DMS53 treated with DMSO at 0.1 percent for 48 hours (cell line): ENCODE data around the gene KAZN.
"Not testable (repeated sequence)": the region's sequence is repeated elsewhere in the genome, so short reads cannot be mapped to it uniquely, and the experiment has no call there.

Experiments
- DNase-seq: peaks from one replicate; lab custom pipeline; 2025; ENCODE audit not compliant: unreplicated experiment; lab: John Stamatoyannopoulos, UW

Gene KAZN

GRCh38 chr1:14598498-14599182, at the start of gene KAZN:
KAZN (plus strand) TSS chr1:14598685.
- DNase-seq, result no peak

GRCh38 chr1:14549897-14550620, 48.4 kb upstream of the KAZN start:
- no peak for DNase-seq

DNA sequence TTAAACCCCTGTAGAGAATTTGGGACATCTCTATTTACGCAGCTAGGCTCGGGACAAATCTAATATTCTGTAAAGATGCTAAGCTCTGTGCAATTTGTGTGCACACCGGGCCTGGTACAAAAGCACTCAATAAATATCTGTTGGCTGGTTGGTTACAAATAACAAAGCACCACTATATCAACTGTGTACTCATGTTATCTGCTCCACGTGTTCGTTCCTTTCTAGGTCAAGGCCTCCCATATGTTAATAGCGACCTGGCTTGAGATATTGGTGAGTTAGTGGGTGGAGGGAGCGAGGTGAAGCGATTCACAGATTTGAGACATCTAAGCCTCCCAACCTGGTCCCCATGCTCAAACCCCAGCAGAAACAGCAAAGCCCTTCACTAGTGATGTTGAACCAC, 47.1 kb upstream of the KAZN start:
- no peak for DNase-seq

GRCh38 chr1:14552246-14552965, 46.1 kb upstream of the KAZN start:
- no peak for DNase-seq

DNA sequence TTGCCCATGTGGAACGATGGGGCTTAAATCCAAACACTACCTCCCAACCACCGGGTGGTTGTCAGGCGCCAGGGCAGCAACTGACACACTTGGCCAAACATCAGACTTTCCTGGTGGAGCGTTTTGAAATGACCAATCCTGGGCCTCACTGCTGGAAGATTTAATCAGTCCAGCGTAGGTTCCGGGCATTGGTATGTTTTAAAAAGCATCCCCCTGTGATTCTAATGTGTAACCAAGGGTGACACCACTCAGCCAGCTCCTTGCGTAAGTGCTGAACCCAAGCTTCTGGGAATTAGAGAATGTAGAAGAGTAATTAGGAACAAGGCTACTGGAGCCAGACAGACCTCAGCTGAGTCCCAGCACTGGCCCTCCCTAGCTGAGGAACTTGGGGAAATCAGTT, 44.8 kb upstream of the KAZN start:
- DNase-seq, result no peak

- no peak for DNase-seq
These were observed 43.4 kb upstream of the KAZN start for GRCh38 chr1:14555091-14555490.

GRCh38 chr1:14561014-14561693, 37.3 kb upstream of the KAZN start:
- DNase-seq, result no peak

- DNase-seq, result no peak
These were observed 33.4 kb upstream of the KAZN start for GRCh38 chr1:14565090-14565489.

DNA sequence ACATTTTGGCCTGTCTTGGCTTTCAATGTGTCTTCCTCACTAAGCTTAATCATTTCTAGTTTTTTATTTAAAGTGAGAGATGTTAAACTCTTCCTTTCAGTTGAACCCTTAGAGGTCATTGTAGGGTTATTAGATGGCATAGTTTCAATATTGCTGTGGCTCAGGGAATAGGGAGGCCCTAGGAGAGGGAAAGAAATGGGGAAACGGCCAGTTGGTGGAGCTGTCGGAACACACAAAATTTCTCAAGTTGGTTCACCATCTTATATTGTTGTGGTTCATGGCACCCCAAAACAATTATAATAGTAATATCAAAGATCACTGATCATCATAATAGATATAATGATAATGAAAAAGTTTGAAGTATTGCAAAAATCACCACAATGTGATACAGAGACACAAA, 31.4 kb upstream of the KAZN start:
- DNase-seq, result no peak

- no peak for DNase-seq
These were observed 30.6 kb upstream of the KAZN start for GRCh38 chr1:14567903-14568302.

DNA sequence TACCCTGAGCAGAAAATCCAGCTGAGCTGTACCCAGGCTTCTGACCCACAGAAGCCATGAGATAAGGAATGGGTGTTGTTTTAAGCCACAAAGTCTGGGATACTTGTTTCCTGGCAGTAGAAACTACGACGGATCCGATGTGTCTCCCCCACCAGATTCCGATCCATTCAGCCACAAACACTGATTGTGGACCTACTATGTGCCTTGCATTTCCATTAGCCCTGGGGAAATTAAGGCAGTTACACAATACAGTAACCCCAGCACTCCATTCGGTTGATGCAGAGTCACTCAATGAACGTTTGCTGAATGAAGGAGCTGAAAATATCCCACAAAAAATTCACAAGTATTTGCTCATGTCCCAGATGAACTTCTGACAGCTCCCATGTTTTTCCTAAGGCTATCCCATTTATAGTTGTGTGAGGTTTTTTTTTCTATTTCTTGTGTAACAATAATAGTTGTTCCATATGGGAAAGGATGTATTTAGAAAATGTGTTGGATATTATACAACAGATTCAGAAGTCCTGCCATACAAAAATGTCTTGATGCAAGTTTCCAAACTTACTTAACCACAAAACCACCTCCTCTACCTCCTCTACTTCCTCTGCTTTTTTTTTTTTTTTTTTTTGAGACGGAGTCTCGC, 29.6 kb upstream of the KAZN start:
- no peak for DNase-seq

DNA sequence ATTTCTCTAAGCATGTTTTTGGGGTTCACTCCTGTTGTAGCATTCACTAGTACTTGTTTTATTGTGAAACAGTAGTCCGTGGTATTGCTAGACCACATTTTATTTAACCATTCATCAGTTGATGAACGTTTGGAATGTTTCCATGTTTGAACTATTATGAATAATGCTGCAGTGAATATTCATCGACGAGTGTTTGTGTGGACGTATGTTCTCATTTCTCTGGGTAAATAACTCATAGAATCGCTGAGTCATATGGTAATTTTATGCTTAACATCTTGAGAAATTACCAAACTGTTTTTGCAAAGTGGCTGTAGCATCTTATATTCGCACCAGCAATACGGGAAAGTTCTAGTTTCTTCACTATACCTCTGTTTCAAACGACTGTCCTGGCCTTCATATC, 28.0 kb upstream of the KAZN start:
- DNase-seq, result no peak

- no peak for DNase-seq
These were observed 26.4 kb upstream of the KAZN start for GRCh38 chr1:14571810-14572767.

DNA sequence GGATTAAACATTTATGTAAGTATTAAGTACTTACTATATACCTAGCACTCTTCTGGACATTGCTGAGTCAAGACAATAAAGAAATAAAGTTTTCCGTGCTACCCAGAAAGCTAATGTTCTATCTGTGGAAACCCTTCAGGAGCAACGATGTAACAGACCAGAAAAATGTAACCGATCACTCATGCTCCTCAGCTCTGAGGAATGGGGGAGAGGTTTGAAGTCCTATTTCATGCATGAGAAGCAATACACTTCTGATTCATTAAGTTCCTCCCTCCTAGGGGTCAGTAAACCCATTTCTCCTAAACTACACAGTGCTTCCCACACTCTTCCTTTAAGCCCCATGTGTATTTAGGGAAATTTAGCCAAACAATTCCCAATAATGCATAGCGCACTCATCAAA, 25.6 kb upstream of the KAZN start:
- DNase-seq, result no peak

GRCh38 chr1:14576155-14576554, 22.3 kb upstream of the KAZN start:
- DNase-seq, result no peak

- no peak for DNase-seq
These were observed 21.2 kb upstream of the KAZN start for GRCh38 chr1:14577261-14577660.

DNA sequence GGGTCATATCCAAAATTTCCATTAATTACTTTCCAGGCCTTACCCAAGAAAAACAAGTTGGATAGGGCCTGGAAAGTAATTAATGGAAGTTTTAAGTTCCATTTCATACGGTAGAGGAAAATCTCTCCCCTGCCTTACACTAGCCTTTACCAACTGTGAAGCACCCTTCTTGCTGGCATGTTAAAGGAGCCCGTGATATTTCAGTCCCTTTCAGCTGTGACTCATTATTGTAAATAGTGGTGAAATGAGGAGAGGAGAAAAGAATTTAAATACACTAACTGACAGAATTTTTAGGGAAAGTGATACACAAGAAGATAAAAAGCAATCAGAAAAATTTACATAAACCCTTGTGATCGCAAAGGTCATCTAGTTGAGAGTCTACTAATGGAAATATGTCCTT, 20.3 kb upstream of the KAZN start:
- no peak for DNase-seq

- not testable (repeated sequence) for DNase-seq
These were observed 18.2 kb upstream of the KAZN start for GRCh38 chr1:14580295-14580694.

DNA sequence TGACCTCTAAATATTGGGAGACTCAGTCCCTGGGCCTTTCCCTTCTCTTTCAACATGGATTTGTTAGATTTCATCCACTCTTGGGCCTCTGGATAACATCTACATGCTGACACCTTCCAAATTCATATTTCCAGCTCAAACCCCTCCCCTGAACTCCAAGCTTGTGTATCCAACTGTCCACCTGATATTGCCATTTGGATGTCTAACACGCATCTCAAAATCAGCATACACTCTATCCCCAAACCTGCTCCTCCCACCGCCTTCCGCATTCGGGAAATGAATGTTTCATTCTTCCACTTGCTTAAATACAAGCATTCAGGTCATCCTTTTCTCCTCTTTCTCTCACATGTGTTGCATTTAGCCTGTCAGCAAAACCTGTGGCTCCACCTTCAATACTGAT, 17.5 kb upstream of the KAZN start:
- no peak for DNase-seq

DNA sequence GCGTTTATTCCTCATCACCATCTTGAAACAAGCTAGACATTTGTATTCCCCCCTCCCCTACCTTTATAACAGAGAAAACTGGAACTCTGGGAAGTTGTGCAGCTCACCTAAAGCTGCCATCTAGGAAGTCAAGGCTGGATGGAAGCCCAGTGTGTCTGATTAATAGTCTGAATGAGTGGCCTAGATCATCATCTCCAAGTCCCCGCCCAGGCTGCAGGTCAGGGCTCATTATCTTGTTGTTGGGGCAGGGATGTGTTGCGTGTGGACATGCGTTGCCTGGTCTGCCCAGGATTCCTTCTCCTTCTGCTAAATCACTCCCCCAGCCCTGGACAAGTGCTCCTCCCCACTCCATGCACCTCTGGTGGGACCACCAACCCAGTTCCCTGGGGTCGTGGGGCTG, 14.7 kb upstream of the KAZN start:
- DNase-seq, result no peak
